GM18907 (cell line): ENCODE measurements around the gene POGZ.
"Not testable (repeated sequence)": the region's sequence is repeated elsewhere in the genome, so short reads cannot be mapped to it uniquely, and the experiment has no call there.

ENCODE experiments used
- ATAC-seq: cut with Tn5 transposase; IDR thresholded peaks from one replicate; pipeline ENCODE4 v1.9.1; 2021; ENCODE audit warnings: mild to moderate bottlenecking, moderate library complexity; ENCODE audit not compliant: unreplicated experiment

POGZ gene

DNA sequence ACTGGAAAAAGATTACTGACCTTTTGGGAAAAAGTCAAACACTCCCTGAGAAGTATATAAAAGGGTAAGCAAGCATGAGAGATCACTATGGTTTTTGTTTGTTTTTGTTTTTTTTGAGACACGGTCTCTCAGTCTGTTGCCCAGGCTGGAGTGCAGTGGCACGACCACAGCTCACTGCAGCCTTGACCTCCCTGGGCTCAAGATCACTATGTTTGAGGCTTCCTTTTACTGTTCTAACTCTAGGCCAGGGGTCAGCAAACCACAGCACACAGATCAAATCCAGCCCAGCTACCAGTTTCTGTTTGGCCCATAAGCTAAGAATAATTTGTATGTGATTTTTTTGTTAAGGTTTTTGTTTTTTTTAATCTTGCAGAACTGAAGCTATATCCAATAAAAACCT lies 34.2 kb downstream of the POGZ start:
- ATAC-seq, result no peak

GRCh38 chr1:151419819-151420218 lies 39.5 kb downstream of the POGZ start:
- no peak for ATAC-seq

- no peak for ATAC-seq
Observed at GRCh38 chr1:151418081-151418480, 41.2 kb downstream of the POGZ start.

GRCh38 chr1:151416231-151416630 lies 43.1 kb downstream of the POGZ start:
- no peak for ATAC-seq

- ATAC-seq, result no peak
Observed at GRCh38 chr1:151411884-151412283, 47.4 kb downstream of the POGZ start.

DNA sequence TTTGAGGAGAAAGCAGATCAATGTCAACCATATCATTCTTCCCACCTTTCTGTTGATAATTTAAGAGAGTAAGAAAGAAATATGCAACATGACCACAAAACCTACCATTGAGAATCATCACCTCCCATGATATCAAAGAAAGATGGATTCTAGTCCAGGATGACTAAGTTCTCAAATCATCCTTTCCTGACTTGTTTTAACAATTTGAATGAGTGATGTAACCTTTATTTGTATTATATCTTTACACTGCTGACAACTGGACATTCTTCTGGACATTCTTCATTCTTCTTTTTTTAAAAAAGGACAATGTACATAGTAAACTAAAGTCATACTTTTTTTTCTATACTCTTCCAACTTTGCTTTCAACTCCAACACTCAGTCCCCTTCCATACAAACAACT lies 50.4 kb downstream of the POGZ start:
- no peak for ATAC-seq

- ATAC-seq, result no peak
Observed at GRCh38 chr1:151407304-151407703, 52.0 kb downstream of the POGZ start.

DNA sequence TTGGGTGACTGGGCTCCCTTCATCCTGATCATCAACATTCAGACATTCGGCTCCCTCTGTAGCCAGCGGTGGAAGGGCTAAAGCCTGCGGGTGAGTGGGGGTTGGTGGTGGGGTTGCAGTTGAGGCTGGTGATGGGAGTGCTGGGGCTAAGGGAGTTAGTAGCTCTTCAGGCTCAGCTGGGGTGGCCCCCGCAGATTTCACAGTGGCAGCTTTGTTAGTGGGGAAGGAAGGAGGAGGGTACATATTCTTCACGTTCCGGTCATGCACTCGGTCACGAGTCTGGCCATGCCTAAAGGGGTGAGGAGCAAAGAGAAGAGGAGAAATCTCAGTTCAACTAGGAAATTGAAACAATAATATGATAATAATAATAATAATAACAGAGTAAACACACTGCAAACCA lies 53.1 kb downstream of the POGZ start:
- no peak for ATAC-seq

DNA sequence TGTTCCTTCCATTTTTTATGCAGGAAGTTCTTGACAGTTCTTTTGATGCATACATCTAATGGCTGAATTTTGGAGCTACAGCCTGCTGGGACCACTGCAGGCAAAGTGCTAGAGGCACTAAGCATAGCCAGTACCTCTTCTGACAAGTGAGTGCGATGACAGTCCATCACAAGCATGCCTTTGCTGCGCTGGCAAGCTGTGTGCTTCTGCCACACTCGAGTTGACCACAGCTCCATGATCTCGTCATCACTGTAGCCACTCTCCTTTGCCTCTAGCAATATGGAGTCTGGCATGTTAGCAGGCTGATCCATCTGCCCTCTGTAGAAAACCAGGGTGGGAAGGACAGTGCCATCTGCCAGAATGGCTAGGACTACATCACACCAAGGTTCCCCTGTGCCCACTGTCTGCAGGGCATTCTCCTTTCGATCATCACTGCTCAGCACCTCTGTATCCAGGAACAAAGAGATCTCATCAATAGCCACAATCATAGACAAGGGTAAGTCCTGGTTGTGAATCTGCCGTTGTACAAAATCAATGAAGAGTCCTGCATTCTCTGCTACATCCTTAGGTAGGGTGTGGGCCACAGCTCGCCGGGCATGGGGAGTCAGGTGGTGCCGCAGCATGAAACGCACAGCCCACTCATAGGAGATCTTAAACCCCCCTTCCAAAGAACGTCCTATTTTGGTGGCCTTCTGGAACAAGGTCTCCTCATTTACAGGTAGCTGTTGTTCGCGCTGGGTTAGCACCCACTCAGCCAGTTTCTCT lies 53.9 kb downstream of the POGZ start:
- ATAC-seq, result no peak

DNA sequence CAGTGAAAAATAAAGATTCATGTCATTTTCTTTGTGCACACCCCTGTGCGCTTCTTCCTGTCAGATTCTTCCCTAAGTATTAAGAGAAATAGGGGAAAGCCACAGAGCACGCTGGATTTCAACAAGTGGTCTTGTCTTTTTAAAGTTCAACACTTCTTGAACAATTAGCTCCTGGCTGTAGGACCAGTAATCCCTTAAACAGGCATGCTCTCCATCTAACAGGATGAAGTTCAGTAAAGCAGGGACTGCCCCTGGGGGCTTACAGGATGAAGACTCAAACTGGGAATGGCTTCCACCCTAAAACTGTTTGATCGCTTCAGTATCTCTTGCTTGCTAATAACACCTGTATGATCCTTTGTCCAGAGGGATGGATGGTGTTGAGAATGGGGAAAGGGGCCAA lies 55.7 kb downstream of the POGZ start:
- no peak for ATAC-seq

- ATAC-seq, result no peak
Observed at GRCh38 chr1:151402764-151403163, 56.5 kb downstream of the POGZ start.

GRCh38 chr1:151401860-151402259 lies 57.4 kb downstream of the POGZ start:
- ATAC-seq, result no peak

DNA sequence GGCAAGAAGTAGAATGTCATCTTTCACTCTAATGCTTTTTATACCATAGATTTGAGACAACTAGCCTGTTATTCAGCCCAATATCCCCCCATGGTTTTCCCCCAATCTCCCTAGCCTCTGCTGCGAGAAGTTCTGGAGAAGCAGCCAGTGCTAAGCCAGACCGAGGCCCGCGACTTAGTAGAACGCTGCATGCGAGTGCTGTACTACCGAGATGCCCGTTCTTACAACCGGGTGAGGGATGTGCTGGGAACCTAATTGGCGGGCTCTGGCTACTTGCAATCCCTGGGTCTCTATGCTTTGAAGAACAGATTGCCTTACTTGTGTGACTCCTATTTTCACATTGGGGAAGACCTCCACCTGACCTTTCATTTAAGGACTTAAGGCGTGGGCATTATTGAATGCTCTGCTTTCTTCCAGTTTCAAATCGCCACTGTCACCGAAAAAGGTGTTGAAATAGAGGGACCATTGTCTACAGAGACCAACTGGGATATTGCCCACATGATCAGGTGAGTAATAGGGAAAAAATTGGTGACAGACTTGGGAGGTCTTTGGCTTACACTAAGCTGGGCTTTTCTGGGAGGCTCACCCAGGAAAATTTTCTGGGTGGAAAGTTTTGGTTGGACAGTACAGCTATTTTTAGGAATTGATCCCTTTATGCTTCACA lies 58.0 kb downstream of the POGZ start:
- ATAC-seq, result no peak

- ATAC-seq, result peak; percentile 85
Observed at GRCh38 chr1:151399324-151400171, 59.7 kb downstream of the POGZ start, which contains the start of gene PSMB4. PSMB4 (plus strand) TSS chr1:151399573; CDS start chr1:151399588, 15 bp downstream.

- not testable (repeated sequence) for ATAC-seq
Observed at GRCh38 chr1:151396265-151396664, 63.0 kb downstream of the POGZ start.

DNA sequence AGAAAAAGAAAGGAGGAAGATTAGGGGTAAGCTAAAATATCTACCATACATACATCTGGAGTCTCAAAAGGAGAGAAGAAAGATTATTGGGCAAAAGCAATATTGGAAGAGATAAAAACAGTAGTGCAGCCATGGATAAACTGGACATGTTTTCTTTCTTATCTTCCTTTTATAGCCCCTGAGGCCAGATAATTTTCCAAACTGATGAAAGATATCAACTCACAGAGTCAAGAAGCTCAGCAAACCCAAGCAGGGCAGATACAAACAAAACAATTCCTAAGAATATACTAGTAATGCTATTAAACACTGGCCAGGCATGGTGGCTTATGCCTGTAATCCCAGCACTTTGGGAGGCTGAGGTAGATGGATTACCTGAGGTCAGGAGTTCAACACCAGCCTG lies 65.7 kb downstream of the POGZ start:
- ATAC-seq, result no peak

- ATAC-seq, result no peak
Observed at GRCh38 chr1:151391079-151391563, 68.2 kb downstream of the POGZ start.

GRCh38 chr1:151390221-151391078 lies 68.8 kb downstream of the POGZ start:
- ATAC-seq, result not testable (repeated sequence)

DNA sequence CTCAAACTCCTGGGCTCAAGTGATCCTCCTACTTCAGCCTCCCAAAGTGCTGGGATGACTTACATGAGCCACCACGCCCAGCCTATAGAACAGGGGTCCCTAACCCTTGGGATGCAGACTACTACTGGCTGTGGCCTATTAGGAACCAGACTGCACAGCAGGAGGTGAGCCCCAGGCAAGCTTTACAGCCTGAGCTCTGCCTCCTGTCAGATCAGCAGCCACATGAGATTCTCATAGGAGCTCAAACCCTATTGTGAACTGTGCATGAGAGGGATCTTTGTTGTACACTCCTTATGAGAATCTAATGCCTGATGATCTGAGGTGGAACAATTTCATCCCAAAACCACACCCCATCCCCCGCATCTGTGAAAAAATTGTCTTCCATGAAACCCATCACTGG lies 73.3 kb downstream of the POGZ start:
- ATAC-seq, result no peak

DNA sequence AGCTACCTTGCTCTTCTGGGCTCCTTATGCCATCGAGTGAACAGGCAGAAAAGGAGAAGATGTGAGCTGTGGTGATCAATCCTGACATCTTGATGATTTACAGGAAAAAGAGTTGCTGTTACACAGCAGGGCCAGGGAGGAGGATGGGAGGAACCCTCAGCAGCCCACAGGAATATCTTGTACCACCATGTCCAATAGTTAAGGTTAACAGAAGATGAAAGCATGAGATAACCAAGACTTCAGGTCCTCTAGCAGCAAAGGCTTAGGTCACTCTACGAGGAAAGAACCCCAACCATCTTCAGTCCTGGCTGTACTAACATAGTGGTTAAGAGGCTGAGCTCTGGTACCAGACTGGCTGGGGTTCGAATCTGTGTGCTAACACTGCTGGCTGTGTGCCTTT lies 74.7 kb downstream of the POGZ start:
- no peak for ATAC-seq
